Measurements from ENCODE around the gene EMB.
"Not testable (repeated sequence)": the region's sequence is repeated elsewhere in the genome, so short reads cannot be mapped to it uniquely, and the experiment has no call there.

Gene EMB

GRCh38 chr5:50440651-50441492, at the start of gene EMB:
EMB (minus strand) TSS chr5:50441288; CDS start chr5:50441151, 137 bp downstream.
- Histone ChIP-seq H3K4me3 (ENCODE audit: low read length) (peak within 1 kb of the TSS; percentile 69), H3K27me3 (ENCODE audit: control insufficient read depth, insufficient read depth, low read length) (no peaks in the 10 kb centered on the region), H3K9ac (ENCODE audit: low read length) (peak within 1 kb of the TSS; percentile 61), H3K9me3 (ENCODE audit: control insufficient read depth, low read depth, low read length) (no peaks in the 10 kb centered on the region), H3K36me3 (ENCODE audit: control insufficient read depth, low read depth, low read length) (no peaks in the 10 kb centered on the region), H3K4me1 (ENCODE audit: control insufficient read depth, low read depth, low read length) (peaks cover 5% of the 10 kb centered on the region), H3K27ac (ENCODE audit: low read length) (no peak within 1 kb of the TSS)

- H3K9ac ChIP-seq (ENCODE audit: low read length); H3K4me1 ChIP-seq (ENCODE audit: control insufficient read depth, low read depth, low read length); H3K27me3 ChIP-seq (ENCODE audit: control insufficient read depth, insufficient read depth, low read length); H3K4me3 ChIP-seq (ENCODE audit: low read length); H3K27ac ChIP-seq (ENCODE audit: low read length); H3K36me3 ChIP-seq (ENCODE audit: control insufficient read depth, low read depth, low read length); H3K9me3 ChIP-seq (ENCODE audit: control insufficient read depth, low read depth, low read length): not testable (repeated sequence)
Observed at GRCh38 chr5:50489491-50489890, 48.4 kb upstream of the EMB start.

GRCh38 chr5:50478790-50479189, 37.7 kb upstream of the EMB start:
- not testable (repeated sequence) for H3K36me3 ChIP-seq (ENCODE audit: control insufficient read depth, low read depth, low read length)

GRCh38 chr5:50476549-50476948, 35.5 kb upstream of the EMB start:
- Histone ChIP-seq H3K4me1 (ENCODE audit: control insufficient read depth, low read depth, low read length) (no peaks in the 10 kb centered on the region), H3K36me3 (ENCODE audit: control insufficient read depth, low read depth, low read length) (no peaks in the 10 kb centered on the region), H3K27ac (ENCODE audit: low read length) (no peak overlapping the region), H3K27me3 (ENCODE audit: control insufficient read depth, insufficient read depth, low read length) (no peaks in the 10 kb centered on the region), H3K9me3 (ENCODE audit: control insufficient read depth, low read depth, low read length) (peaks cover 9% of the 10 kb centered on the region), H3K4me3 (ENCODE audit: low read length) (no peak overlapping the region), H3K9ac (ENCODE audit: low read length) (no peak overlapping the region)

More at GRCh38 chr5:50478790-50479189, 37.7 kb upstream of the EMB start:
- H3K27me3 ChIP-seq (ENCODE audit: control insufficient read depth, insufficient read depth, low read length); H3K4me3 ChIP-seq (ENCODE audit: low read length); H3K4me1 ChIP-seq (ENCODE audit: control insufficient read depth, low read depth, low read length); H3K9ac ChIP-seq (ENCODE audit: low read length); H3K9me3 ChIP-seq (ENCODE audit: control insufficient read depth, low read depth, low read length); H3K27ac ChIP-seq (ENCODE audit: low read length): not testable (repeated sequence)

- H3K4me3 ChIP-seq (ENCODE audit: low read length); H3K4me1 ChIP-seq (ENCODE audit: control insufficient read depth, low read depth, low read length); H3K9ac ChIP-seq (ENCODE audit: low read length); H3K27me3 ChIP-seq (ENCODE audit: control insufficient read depth, insufficient read depth, low read length); H3K36me3 ChIP-seq (ENCODE audit: control insufficient read depth, low read depth, low read length); H3K27ac ChIP-seq (ENCODE audit: low read length); H3K9me3 ChIP-seq (ENCODE audit: control insufficient read depth, low read depth, low read length): not testable (repeated sequence)
Observed at GRCh38 chr5:50465015-50465414, 23.9 kb upstream of the EMB start.

GRCh38 chr5:50463726-50464125, 22.6 kb upstream of the EMB start:
- no peak overlapping the region for H3K4me3 ChIP-seq (ENCODE audit: low read length)
- H3K36me3 ChIP-seq (ENCODE audit: control insufficient read depth, low read depth, low read length) = no peaks in the 10 kb centered on the region
- no peaks in the 10 kb centered on the region for H3K27me3 ChIP-seq (ENCODE audit: control insufficient read depth, insufficient read depth, low read length)
- no peaks in the 10 kb centered on the region for H3K4me1 ChIP-seq (ENCODE audit: control insufficient read depth, low read depth, low read length)
- H3K9ac ChIP-seq (ENCODE audit: low read length) = no peak overlapping the region
- H3K9me3 ChIP-seq (ENCODE audit: control insufficient read depth, low read depth, low read length) = peaks cover 4% of the 10 kb centered on the region
- H3K27ac ChIP-seq (ENCODE audit: low read length) = no peak overlapping the region

- Histone ChIP-seq H3K4me3 (ENCODE audit: low read length) (no peak overlapping the region), H3K9ac (ENCODE audit: low read length) (no peak overlapping the region), H3K4me1 (ENCODE audit: control insufficient read depth, low read depth, low read length) (no peaks in the 10 kb centered on the region), H3K27me3 (ENCODE audit: control insufficient read depth, insufficient read depth, low read length) (no peaks in the 10 kb centered on the region), H3K36me3 (ENCODE audit: control insufficient read depth, low read depth, low read length) (no peaks in the 10 kb centered on the region), H3K9me3 (ENCODE audit: control insufficient read depth, low read depth, low read length) (peaks cover 4% of the 10 kb centered on the region), H3K27ac (ENCODE audit: low read length) (no peak overlapping the region)
Observed at GRCh38 chr5:50463047-50463446, 22.0 kb upstream of the EMB start.

GRCh38 chr5:50462579-50462978, 21.5 kb upstream of the EMB start:
- not testable (repeated sequence) for H3K4me3 ChIP-seq (ENCODE audit: low read length); H3K27ac ChIP-seq (ENCODE audit: low read length); H3K36me3 ChIP-seq (ENCODE audit: control insufficient read depth, low read depth, low read length); H3K27me3 ChIP-seq (ENCODE audit: control insufficient read depth, insufficient read depth, low read length); H3K4me1 ChIP-seq (ENCODE audit: control insufficient read depth, low read depth, low read length); H3K9me3 ChIP-seq (ENCODE audit: control insufficient read depth, low read depth, low read length); H3K9ac ChIP-seq (ENCODE audit: low read length)

- not testable (repeated sequence) for H3K4me1 ChIP-seq (ENCODE audit: control insufficient read depth, low read depth, low read length); H3K27ac ChIP-seq (ENCODE audit: low read length); H3K4me3 ChIP-seq (ENCODE audit: low read length); H3K9me3 ChIP-seq (ENCODE audit: control insufficient read depth, low read depth, low read length); H3K36me3 ChIP-seq (ENCODE audit: control insufficient read depth, low read depth, low read length); H3K27me3 ChIP-seq (ENCODE audit: control insufficient read depth, insufficient read depth, low read length); H3K9ac ChIP-seq (ENCODE audit: low read length)
Observed at GRCh38 chr5:50458372-50458771, 17.3 kb upstream of the EMB start.

GRCh38 chr5:50449241-50449640, 8.2 kb upstream of the EMB start:
- H3K4me3 ChIP-seq (ENCODE audit: low read length); H3K27ac ChIP-seq (ENCODE audit: low read length); H3K9ac ChIP-seq (ENCODE audit: low read length); H3K27me3 ChIP-seq (ENCODE audit: control insufficient read depth, insufficient read depth, low read length); H3K4me1 ChIP-seq (ENCODE audit: control insufficient read depth, low read depth, low read length); H3K36me3 ChIP-seq (ENCODE audit: control insufficient read depth, low read depth, low read length); H3K9me3 ChIP-seq (ENCODE audit: control insufficient read depth, low read depth, low read length): not testable (repeated sequence)

- Histone ChIP-seq H3K4me1 (ENCODE audit: control insufficient read depth, low read depth, low read length) (no peaks in the 10 kb centered on the region), H3K36me3 (ENCODE audit: control insufficient read depth, low read depth, low read length) (no peaks in the 10 kb centered on the region), H3K27ac (ENCODE audit: low read length) (no peak overlapping the region), H3K27me3 (ENCODE audit: control insufficient read depth, insufficient read depth, low read length) (no peaks in the 10 kb centered on the region), H3K4me3 (ENCODE audit: low read length) (no peak overlapping the region), H3K9me3 (ENCODE audit: control insufficient read depth, low read depth, low read length) (no peaks in the 10 kb centered on the region), H3K9ac (ENCODE audit: low read length) (no peak overlapping the region)
Observed at GRCh38 chr5:50447941-50448340, 6.9 kb upstream of the EMB start.

GRCh38 chr5:50447228-50447627, 6.1 kb upstream of the EMB start:
- Histone ChIP-seq H3K27ac (ENCODE audit: low read length) (no peak overlapping the region), H3K27me3 (ENCODE audit: control insufficient read depth, insufficient read depth, low read length) (no peaks in the 10 kb centered on the region), H3K4me1 (ENCODE audit: control insufficient read depth, low read depth, low read length) (no peaks in the 10 kb centered on the region)

More at GRCh38 chr5:50447228-50447627, 6.1 kb upstream of the EMB start:
- no peak overlapping the region for H3K4me3 ChIP-seq (ENCODE audit: low read length)
- no peaks in the 10 kb centered on the region for H3K36me3 ChIP-seq (ENCODE audit: control insufficient read depth, low read depth, low read length)
- no peak overlapping the region for H3K9ac ChIP-seq (ENCODE audit: low read length)
- H3K9me3 ChIP-seq (ENCODE audit: control insufficient read depth, low read depth, low read length) = no peaks in the 10 kb centered on the region
